GM20000 (cell line): ENCODE data around the gene GATA5.

ENCODE experiments used
- DNase-seq: peaks from one replicate; pipeline ENCODE4 v3.0.0; 2012; ENCODE audit warnings: low spot score
- CTCF ChIP-seq: IDR thresholded peaks from 2 replicates; pipeline ENCODE4 v1.5.1; 2012; ENCODE audit warnings: mild to moderate bottlenecking, control low read depth; ENCODE audit errors: extremely low read depth, missing control alignments

GATA5 gene

GRCh38 chr20:62487118-62487517 is 11.3 kb upstream of the GATA5 start:
- no peak for TF ChIP-seq CTCF
- no peak for DNase-seq

- TF ChIP-seq CTCF = no peak
- DNase-seq = no peak
Measured at GRCh38 chr20:62486484-62486883, 10.7 kb upstream of the GATA5 start.

DNA sequence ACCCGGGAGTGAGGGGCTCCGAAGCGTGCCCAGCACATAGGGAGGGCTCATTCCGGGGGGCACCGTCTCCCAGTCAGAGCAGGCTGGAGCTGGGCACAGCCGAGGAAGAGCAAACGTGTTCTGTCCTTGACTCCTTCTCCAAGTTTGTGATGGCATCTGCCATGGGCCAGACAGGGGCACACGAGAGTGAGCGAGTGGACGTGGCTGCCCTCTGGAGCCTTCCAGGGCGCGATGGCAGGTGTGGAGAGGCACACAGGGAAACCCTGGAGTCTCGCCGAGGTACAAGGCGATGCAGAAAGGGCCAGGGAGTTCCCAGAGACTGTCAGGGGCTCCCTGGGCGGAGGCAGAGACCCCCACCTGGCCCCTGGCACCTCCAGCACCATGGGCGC is 9.9 kb upstream of the GATA5 start:
- no peak for TF ChIP-seq CTCF

GRCh38 chr20:62485062-62485700 is 9.4 kb upstream of the GATA5 start:
- no peak for DNase-seq
- TF ChIP-seq CTCF = no peak

More for the DNA sequence above, 9.9 kb upstream of the GATA5 start:
- no peak for DNase-seq

DNA sequence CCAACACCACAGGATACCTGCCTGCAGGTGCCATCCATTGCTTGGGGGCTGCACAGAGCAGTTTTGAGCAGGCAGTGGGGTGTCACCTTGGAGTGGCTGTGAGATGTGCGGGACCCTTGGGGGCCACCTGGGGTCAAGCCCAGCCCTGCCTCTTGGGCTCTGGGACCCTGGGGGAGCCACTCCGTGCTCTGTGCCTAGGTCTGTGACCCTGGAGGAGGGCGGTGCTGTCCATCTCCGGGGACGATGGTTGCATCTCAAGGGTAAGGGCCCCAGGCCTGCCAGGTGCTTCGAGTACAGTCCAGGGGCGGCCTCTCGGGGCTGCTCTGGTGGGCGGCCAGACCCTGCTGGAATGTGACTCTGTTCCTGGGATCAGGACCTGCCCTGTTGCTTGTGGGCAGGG is 8.7 kb upstream of the GATA5 start:
- no peak for DNase-seq
- no peak for TF ChIP-seq CTCF

DNA sequence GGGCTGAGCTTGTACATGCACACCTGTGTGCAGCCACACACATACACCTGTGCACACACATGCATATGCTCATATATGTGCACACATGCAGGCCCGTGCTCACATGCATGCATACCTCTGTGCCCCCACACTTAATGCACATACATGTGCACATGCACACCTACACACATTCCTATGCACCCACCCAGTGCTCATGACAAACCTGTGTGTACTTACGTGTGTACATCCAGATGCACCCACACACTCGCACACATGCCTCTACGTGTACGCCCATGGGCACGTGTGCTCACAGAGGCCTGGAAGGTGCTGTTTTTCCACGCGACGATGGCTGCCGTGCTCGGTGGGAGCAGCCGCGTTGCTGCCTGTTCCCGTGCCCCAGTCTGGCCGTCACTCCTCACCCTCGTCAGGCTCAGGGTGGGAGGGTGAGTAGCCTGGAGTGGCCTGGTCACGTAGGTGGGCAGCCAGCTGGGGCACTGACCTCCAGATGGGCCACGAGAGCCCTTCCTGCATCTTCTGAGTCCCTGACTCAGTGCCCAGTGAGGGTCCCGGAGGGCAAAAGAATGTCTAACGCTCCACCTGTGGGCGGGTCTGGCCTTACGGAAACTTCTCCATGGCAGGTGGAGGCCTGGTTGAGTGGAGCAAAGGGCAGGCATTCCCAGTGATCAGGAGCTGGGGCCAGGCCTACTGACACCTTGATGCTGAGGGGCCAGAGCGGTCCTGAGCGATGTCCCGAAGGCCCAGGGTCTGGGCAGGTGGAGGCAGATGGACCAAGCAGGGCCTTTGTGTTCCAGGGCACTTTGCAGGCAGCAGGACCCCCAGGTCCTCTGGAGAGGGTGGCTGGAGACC is 8.0 kb upstream of the GATA5 start:
- no peak for TF ChIP-seq CTCF
- no peak for DNase-seq

GRCh38 chr20:62482974-62483373 is 7.2 kb upstream of the GATA5 start:
- TF ChIP-seq CTCF = no peak

More at GRCh38 chr20:62482974-62483373, 7.2 kb upstream of the GATA5 start:
- no peak for DNase-seq
